ENCODE measurements around the gene EXOSC6.
"Not testable (repeated sequence)": the region's sequence is repeated elsewhere in the genome, so short reads cannot be mapped to it uniquely, and the experiment has no call there.

The EXOSC6 gene

DNA sequence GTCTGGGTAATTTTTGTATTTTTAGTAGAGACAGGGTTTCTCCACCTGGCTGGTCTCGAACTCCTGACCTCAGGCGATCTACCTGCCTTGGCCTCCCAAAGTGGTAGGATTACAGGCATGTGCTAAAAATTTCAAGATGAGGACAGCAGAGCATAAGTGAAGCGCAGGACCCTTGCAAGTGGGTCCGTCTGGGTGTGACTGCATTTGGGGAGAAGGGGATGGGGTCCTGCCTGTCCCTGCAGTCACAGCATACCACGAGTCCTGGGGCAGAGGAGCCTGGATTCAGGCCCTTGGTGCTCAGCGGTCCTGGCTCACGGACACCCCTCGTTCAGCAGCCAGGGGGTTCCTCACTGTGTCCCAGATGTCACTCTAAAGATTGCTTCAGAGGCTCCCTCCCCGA lies 53.5 kb downstream of the EXOSC6 start:
- not testable (repeated sequence) for DNase-seq

DNA sequence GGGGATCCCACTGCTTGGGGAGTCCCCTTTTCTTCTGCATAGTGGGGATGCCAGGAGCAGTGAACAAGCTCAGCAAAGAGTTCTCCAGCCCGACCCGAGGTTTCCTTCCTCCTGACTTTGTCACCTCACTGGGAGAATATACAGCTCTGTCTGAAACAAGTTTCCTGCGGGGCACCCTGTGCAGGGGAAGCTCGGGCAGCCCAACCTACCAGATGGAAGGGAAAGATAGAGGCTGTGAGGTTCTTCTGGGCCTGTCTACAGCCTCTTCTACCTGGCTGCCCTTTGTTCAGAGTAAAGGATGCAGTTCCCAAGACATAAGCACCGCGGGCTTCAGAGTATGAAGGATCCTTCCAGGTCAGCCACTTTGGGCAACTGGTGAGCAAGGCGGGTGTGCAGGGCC lies 54.1 kb downstream of the EXOSC6 start:
- DNase-seq: not testable (repeated sequence)
